HG03196 (cell line): ENCODE data around the gene USF1.
"Not testable (repeated sequence)": the region's sequence is repeated elsewhere in the genome, so short reads cannot be mapped to it uniquely, and the experiment has no call there.

Experiments used
- ATAC-seq: cut with Tn5 transposase; IDR thresholded peaks from one replicate; pipeline ENCODE4 v1.9.1; 2021; ENCODE audit not compliant: unreplicated experiment

The USF1 gene

DNA sequence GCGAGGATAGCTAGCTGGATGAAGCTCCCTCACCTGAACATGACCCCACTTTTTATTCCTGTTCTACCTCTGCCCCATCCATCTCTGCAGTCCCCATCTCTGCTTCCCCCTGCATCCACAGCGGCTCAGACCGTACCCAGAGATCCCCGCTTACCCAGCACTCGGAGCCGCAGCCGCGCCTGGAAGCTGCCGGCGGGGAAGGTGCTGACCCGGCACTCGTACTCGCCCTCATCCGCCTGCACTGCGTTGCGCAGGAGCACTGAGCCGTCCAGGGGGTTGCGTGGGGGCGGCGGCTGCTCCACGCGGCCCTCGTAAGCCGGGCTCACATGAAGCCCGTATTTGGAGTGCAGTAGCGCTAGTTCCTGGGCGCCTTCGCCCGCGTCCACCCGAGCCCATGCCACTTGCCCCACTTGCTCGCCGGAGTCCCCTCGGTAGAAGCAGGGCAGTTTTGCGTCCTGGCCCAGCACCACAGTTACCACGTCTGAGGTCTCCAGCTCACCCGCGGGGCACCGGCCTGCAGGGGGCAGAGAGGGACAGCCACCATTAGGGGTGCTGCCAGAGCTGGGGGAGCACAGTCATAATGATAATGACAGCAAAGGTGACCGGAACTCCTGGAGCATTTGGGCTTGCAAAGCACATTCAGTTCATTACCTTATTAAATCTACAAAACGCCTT, 33.8 kb upstream of the USF1 start:
- ATAC-seq, result no peak

DNA sequence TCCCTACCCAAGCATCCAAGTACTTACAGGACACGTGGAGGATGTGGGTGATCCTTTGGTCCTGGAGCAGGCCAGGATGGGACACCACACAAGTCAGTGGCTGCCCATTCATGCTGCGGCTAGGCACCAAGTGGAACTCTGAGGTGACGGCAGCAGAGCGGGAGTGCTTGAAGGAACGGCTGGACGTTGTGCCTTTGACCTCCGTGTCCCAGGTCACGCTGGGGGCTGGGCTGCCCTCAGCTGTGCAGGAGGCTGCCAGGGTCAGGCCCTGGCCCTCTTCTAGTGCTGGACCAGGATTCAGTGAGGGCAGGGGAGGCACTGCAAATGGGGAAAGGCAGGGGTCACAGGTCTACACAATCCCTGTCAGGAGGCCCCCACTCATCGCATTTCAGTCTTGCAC, 31.6 kb upstream of the USF1 start:
- ATAC-seq, result no peak

DNA sequence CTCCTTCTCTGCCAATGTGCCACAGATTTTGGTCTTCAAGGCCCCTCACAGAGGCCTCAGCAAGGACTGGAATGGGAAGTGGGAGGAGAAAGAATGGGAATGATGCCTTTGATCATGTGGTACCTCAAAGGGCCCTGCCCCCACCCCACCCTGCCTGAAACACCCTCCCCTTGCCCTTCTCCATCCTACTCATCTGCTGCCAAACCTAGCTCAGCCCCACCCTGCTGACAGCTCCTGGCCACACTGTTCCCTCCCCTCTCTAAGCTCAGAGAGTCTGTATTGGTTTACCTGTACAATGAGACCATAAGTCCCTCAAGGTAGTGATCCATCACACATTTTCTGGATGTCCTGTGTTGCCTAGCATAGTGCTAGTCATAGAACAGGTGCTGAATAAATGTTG, 30.6 kb upstream of the USF1 start:
- no peak for ATAC-seq

DNA sequence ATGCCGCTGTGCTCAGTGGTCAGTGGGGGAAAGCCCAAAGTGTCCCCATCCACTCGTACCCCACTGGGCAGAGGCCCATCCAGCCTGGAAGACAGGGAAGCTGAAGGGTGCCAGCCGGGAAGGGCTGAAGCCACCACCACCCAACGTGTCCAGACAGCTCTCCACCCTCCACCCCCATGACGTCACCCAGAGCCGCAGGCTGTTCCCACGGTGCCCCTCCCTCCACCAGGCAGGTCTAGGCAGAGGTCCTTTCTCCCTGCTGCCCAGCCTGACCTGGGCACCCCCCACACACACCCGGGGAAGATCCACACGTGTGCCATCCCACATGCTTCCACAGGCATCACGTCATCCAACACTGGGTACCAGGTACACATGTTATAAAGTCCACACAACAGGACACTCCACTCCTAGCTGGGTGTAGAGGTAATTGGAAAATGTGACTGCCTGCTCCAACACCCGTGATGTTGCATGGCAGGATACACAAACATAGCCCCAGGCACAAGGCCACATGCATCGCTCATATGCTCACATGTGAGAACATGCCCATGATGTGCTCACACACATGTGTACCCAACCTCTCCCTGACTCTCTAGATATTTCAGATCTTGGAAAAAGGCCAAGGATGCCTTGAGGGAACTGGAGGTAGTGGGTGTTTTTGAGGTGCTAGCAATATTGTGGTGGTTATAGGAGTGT, 29.0 kb upstream of the USF1 start:
- no peak for ATAC-seq

DNA sequence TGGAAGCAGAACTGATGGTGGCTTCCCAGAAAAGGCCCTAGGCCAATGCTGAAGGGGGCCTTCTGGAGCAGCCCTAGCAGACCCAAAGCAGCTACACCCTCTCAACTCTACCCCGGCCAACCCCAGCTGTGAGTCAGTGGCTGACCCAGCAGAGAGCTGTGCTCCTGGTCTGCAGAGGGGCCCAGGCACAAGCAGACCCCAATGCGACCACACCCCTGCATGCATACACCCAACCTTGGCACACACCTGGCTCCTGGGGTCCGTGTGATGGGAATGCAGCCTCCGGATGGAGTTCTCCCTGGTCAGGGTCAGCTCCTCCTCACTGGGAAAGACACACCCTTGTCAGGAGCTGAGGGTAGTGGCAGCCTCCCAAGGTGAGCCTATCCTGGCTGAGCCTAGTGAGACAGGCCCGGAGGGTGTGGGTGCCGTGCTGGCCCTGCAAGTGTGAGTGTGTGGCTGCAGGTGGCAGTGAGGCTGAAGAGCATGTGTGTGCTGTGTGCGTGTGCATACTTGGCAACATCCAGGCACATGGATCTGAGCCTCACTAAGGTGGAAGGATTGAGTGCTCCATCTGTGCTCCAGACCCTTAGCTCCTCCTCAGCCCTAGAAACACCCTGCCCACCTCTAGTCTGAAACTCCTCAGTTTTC, 27.8 kb upstream of the USF1 start:
- no peak for ATAC-seq

DNA sequence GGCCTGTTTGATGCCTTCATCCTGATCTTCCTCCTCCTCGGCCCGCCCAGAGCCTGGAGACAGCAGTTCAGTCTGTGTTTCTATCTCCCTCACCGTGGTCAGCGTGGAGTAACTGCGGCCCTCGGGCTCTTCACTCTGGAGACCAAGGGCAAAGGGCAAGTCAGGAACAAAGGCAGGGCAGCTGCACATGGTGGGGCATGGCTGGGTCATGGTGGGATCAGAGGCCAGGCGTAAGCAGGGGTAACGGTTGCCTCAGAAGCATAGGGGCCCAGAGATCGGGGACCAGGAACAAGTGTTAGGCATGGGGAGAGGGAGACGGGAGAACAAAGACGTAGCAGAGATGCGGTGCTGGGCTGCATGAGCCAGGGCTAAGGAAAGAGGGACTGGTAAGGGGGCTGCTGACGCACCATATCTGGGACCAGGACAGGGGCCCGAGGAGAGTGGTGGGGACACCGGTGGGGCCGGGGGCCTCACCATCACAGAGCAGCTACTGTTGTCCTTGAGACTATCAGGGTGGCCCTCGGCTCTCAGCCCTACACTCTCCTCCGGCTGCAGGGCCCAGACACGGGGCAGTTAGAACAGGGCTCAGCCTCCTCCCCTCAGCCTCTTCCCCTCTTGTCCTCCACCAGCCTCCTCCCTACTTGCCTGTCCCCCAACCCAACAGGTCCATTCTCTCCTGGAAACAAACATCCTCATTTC, 27.1 kb upstream of the USF1 start:
- ATAC-seq, result no peak

DNA sequence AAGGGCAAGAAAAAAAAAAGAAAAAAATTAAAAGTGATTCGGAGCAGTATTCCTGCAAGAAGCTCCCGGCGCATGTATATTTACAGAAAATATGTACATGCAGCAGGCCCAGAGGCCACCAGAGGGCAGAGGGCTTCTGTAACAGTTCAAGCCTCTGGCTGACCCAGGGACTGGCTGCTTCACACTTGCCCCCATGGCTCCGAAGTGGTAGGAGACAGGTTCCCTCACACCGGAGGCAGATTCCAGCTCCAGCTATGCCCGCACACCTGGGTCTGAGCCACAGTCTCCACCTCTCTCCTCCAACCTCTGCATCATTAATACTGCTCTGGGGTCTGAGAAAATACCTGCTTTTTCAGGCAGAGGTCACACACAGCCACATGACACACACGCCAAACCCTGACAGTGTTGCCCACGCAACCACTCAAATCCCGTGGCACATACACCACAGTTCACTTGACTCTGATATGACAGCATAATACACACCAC, 26.2 kb upstream of the USF1 start:
- no peak for ATAC-seq

DNA sequence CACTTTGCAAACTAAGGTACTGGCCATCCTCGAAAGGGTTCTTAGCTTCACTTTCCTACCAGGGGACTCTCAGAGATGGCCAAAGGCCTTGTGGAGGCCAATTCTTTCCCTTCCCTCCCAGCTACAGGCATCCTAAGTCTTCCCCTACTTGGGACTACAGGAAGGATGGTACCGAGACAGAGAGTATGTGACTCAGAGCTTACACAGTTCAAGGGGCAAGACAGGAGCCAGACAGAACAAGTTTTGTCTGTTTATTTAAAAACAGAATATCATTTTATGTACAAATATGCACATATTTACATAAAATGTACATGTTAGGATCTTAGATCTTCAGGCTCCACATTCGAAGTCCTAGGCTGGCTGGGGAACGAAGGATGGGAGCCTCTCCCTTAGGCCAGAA, 25.0 kb upstream of the USF1 start:
- ATAC-seq, result no peak

DNA sequence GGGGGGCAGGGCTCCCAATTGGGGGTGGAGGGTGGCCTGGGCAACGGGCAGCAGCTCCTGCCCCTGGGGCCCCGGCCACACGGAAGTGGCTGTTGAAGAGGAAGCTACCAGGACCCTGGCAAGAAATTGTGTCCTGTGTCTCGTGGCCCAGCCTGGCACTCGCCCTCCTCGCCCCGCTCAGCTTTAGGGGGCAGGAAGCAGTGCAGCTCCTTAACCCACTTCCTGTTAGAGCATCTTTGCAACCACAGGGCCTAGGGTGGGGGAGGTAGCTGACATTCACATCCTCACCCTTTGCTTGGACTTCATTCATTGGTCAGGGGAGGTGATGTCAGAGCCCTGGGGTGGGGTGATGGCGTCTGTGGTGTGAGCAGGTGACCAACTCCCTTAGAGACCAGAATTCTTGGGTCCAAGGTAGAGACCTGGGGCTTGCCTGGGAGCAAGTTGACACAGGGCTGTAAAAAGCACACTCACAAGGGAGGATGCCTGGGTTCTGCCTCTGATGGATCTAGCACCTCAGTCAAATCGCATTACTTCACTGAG, 24.0 kb upstream of the USF1 start, which contains the start of gene ARHGAP30:
ARHGAP30 (minus strand) TSS at position 161 of the 540 bp plus-strand sequence. CDS start 267 bp downstream, outside the sequence.
- ATAC-seq, result peak; percentile 78

DNA sequence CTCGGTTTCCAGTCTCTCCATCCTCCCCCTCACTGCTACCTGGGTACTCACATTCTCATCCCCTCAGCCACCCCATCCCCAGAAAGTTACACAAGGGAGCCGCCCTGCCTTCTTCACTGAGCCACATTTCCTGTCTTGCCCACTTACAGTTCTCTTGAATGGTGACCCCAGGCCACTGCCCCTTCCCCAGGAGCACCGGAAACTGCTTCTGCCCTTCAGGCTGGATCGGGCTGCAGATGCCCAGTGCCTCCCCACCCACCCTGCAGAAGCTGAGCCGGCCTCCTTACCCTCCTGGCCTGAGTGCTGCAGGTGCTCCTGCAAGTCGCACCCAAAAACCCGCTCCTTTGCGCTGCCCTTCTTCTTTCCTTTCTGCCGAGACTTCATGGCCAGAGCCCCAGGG, 23.5 kb upstream of the USF1 start:
- peak; percentile 6 for ATAC-seq

DNA sequence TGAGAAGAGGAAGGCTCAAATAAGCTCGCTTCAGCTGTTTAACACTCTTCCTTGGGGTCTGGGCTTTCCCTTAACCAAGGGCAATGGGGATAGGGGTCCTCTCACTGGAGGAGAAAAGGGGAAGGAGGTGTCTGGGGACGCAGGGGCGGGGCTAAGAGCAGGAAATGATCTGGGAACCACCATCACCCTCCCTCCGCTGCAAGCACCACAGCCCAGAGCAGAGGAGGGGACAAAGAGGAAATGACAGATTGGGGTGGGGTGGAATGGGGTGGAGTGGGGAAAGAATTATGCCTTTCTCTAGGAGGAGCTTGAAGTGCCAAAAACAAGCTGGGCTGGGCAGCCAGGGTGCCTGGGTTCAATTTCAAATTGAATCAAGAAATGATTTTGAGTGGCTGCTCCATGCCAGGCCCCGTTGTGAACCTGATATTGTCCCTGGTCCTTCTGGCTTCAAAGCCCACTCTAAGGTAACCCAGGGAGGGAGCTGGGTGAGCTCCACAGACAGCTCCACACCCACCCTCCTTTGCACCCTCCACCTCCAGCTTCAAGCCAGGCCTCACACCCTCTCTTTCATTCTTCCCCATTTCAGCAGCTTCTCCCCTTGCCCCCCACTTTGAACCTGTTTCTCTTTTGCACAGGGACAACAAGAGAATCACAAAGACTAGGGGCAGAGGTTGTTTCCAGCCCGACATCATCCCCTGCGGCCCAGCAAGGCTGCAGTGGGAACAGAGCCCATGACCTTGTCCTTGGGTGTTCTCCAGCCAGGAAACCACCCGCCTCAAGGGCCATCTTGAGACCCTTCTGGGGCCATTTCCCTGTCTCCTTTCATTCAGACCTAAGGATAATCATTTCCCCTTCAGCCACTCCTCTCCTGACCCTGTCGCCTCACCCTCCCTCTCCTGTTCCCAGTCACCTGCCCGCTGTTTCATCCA, 22.8 kb upstream of the USF1 start:
- ATAC-seq, result peak; percentile 55

DNA sequence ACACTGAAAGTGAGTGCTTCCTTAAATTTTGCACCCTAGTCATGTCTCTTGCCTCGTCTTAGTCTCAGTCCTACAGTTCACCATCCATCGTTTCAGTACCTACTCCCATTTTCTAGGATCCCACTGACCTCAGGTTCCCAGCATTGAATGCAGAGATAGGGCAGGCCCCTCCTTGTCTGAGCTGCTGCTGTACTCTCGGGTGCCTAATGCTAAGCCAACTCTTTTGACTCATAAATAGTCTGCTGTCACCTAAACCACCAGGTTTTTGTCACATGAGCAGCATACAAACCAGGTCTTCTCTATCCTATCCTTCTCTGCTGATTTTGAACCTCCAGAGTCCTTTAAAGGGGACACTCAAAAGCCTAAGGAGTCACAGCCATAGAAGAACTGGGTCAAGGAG, 20.9 kb upstream of the USF1 start:
- ATAC-seq, result no peak

DNA sequence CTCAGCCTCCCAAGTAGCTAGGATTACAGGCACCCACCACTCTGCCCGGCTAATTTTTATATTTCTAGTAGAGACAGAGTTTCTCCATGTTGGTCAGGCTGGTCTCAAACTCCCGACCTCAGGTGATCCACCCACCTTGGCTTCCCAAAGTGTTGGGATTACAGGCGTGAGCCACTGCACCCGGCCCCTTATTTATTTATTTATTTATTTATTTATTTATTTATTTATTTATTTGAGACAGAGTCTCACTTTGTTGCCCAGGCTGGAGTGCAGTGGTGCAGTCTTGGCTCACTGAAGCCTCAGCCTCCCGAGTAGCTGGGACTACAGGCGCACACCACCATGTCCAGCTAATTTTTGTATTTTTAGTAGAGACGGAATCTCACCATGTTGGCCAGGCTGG, 19.9 kb upstream of the USF1 start:
- not testable (repeated sequence) for ATAC-seq

DNA sequence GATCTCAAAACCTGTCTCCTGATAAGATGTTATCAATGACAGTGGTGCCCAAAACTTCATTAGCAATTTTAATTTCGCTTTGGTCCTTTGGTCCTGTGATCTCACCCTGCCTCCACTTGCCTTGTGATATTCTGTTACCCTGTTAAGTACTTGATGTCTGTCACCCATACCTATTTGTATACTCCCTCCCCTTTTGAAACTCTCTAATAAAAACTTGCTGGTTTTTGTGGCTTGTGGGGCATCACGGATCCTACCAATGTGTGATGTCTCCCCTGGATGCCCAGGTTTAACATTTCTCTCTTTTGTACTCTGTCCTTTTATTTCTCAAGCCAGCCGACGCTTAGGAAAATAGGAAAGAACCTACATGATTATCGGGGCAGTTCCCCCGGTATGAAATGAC, 18.2 kb upstream of the USF1 start:
- not testable (repeated sequence) for ATAC-seq

DNA sequence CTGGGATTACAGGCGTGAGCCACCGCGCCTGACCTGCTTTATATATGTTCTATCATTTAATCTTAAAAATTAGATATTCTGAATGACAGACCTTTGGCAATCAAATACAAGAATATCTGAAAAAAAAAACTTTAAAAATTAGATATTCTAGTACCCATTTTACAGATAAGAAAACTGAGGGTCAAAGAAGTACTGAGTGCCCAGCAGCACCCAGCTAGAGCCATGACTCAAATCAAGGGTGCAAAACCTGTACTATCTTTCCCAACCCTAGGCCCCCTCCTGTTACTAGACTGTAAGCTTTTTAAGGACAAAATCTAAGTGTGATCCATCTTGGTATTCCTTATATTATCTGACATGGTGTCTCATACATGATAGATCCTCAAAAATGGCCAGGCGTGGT, 15.6 kb upstream of the USF1 start:
- no peak for ATAC-seq

DNA sequence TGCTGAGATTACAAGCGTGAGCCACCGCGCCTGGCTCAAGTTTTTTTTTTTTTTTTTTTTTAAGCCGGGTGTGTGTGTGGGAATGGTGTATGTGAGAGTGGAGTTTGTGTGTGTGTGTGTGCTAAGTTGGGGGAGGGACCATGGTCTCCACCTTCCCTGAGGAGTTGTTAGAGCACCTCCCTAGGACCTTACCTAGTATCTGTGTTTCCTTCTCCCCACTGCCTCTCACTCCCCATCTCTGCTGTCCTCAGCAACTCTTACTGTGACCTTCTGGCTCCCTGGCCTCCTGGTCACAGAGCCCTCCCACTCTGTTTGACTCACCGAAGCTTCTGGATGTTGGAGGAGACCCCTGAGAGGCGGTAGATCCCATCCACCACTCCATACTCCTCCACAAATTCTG, 13.5 kb upstream of the USF1 start:
- ATAC-seq, result no peak

DNA sequence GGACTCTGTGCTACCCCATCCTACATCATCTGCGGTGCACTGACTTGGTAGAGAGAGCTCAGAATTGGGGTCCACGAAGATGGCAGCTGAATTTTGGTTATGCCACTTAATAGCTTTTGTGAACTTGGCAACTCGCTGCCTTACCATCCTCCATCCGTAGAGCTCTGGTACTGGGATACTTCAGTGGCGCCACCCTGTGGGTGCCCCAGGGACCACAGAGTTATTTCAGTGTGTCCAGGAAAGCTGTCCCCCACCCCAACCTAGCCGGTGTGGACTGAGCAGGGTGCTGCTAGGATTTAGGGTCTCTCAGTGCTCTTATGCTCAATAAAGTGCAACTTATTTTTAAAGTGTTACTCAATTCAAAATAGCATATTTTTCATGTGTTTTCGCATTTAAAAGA, 9.0 kb upstream of the USF1 start:
- ATAC-seq, result no peak

DNA sequence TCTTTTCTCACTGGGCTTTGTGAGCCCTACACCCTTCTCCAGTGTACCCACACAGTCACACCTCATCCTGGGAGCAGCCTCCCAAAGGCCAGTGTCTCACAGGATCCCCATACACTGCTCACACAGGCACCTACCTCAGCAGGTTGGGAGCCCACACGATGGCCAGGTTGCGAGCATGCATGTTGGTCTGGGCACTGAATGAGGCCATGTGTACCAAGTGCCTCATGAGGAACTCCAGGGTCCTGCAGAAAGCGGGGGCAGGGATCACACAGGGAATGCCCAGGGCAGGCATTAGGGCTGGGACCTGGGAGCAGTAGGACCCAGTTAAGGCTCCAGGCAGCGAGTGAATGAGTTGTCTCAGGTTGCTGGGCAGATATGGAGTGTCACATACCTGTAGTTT, 8.5 kb upstream of the USF1 start:
- ATAC-seq, result no peak

DNA sequence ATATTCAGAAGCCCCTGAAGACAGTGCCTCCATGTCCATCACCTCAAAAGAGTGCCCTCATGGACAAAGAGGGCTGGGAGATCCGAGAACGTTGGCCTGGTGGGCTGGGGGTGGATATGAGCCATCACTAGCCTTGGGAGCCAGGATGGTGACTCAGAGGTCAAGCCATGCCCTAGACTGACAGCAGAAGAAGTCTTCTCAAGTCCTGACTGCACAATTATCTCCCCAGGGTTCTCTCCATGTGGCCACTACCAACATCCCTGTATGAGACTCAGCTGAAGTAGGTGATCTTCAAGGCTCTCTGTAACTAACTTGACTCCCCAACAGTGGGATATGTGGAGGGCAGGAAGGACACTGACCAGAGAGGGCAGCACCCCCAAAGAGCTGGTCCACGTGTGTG, 7.1 kb upstream of the USF1 start:
- no peak for ATAC-seq

DNA sequence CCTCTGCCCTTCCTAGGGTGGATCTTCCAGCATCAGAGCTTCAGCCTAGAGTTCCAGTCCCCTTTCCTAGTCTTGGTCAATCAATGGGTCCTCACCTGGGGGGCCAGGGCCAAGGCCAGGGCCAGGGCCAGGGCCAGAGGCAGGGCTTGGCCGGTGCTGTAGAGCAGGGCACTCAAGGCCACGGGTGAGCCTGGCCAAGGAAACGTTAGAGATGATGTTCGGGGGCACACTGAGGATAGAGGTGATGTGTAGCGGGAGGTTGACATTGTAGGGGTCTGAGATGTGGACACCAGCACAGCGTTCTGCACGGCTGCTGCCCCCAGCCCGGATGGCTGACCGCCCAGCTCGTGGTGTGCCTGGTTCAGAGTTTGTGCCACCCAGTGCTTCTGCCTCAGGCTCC, 5.4 kb upstream of the USF1 start:
- no peak for ATAC-seq
